Left colon (tissue), 2 donors: Measurements from ENCODE around the gene AGTPBP1. TPM values are rescaled to one million over a fixed set of nuclear protein-coding genes. Genes with fewer than 3 reads are reported as not detected.

ENCODE experiments used
- ATAC-seq: fragments of 200-7000 bp; cut with Tn5 transposase; one replicate; pipeline ENCODE4 v1.9.1; 2020; ENCODE audit warnings: mild to moderate bottlenecking, moderate library complexity
- DNase-seq, 2 donors: peaks; one replicate each; pipeline ENCODE4 v3.0.0-alpha.2; 2020
- intact Hi-C, 2 donors: fragments of 100-400 bp; cut with DNase I in 1 of 2; cut with micrococcal nuclease in 1 of 2; formaldehyde crosslinking; loops; one replicate each; pipeline versions ENCODE4 v1.11.2 to v1.14.0; 2022; cut with DNase I, micrococcal nuclease
- total RNA-seq, 2 donors: library from RNA; stranded (reverse); fragmentation: NEBNext Ultra II Directional; extraction: Animal tissue kit (Norgen Biotek cat#: 25700); gene quantifications; one replicate each; pipeline ENCODE4 v1.2.1, GENCODE V29; 2021
- donor health status: DM: no; HTN: no; CAD: no.
- donor health status: DM: yes; HTN: yes; CAD: no.

The AGTPBP1 gene
- total RNA-seq, 2 donors from 2014 or later: 11.4 to 14.0 TPM

- DNase-seq: no peak
- intact Hi-C loops: no loop called here
- no peak for ATAC-seq
These were observed 220.2 kb downstream of the AGTPBP1 start for GRCh38 chr9:85521371-85522197.

GRCh38 chr9:85516976-85517637, 224.6 kb downstream of the AGTPBP1 start:
- DNase-seq (no peak), ATAC-seq (no peak)
- intact Hi-C loops: no loop called here

- intact Hi-C loops: no loop called here
- DNase-seq: no peak
- no peak for ATAC-seq
These were observed 225.3 kb downstream of the AGTPBP1 start for GRCh38 chr9:85516455-85516854.

GRCh38 chr9:85515021-85515420, 226.7 kb downstream of the AGTPBP1 start:
- ATAC-seq (no peak), DNase-seq (no peak)
- intact Hi-C loops: no loop called here

DNA sequence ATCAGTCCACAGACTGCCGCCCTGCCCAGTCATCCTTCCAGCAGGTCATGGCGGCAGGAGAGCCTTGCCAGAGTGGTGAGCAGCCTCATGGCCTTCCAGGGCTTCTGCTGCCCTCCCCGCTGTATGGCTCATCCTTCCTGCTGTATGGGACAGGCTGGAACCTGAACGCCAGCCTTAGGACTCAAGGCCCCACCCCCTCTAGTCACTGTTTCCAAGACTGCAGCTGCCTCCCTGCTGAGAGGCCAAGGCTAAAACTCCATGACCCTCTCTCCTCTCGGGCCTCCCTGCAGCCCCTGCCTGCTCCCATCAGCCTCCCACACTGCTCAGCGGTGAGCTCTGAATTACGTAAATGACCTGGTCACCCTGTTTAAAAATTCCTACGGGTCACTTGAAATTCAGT, 227.5 kb downstream of the AGTPBP1 start:
- intact Hi-C loops: no loop called here
- DNase-seq (no peak), ATAC-seq (no peak)

- intact Hi-C loops: no loop called here
These were observed 230.0 kb downstream of the AGTPBP1 start for GRCh38 chr9:85511746-85512145.

DNA sequence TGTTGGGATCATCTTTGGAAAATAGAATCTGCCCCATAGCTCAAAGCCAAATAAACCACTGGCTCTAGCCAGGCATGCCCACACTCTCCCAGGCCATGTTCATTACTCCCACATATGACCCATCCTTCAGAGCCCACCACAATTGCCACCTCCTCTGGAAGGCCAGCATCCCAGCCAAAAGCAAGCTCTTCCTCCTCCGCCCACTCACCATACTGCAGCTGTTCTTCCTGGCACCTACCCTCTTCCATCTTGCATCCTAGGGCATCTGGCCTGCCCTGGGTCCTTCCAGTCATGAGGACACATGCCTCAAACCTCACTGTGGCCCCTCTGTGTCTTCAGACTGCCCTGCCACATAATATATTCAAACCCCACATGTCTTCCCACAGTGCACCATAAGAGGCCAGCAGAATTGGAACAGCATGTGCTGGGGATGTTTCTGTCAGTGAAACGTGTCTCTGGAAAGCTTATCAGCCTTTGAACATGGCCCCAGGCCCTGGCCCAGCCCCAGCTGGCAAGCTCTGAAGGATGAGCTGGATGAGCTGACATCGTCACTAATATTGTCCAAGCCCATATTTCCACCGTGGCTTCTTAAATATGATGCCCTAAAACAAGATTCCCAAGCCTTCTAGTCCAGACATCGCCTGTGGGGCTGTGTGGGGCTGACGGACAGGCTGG, 230.8 kb downstream of the AGTPBP1 start:
- ATAC-seq: no peak
- no peak for DNase-seq
- intact Hi-C loops: no loop called here

More at GRCh38 chr9:85511746-85512145, 230.0 kb downstream of the AGTPBP1 start:
- ATAC-seq (no peak), DNase-seq (no peak)

GRCh38 chr9:85508616-85509015, 233.1 kb downstream of the AGTPBP1 start:
- DNase-seq: no peak
- intact Hi-C loops: no loop called here
- no peak for ATAC-seq

DNA sequence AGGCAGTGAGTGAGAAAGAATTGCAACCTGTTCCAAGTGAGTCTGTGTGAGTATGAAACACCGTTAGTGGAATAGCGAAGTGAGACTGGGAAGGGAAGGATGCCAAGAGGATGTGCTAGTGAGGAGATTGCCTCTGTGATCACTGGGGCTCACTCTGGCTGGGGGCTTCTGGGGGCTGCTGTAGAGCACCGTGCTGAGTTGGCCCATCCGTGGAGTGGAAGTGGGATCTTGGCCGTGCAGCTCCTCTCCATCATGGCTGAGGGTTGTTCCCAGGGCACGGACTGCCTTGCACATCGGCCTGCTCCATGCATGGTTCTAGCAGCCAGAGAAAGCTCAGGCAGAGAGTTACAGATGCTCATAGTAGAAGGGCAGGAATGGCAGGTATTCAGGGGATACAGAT, 236.1 kb downstream of the AGTPBP1 start:
- ATAC-seq: no peak
- intact Hi-C loops: no loop called here
- no peak for DNase-seq

- ATAC-seq (no peak), DNase-seq (no peak)
- intact Hi-C loops: no loop called here
These were observed 238.7 kb downstream of the AGTPBP1 start for GRCh38 chr9:85502815-85503655.

DNA sequence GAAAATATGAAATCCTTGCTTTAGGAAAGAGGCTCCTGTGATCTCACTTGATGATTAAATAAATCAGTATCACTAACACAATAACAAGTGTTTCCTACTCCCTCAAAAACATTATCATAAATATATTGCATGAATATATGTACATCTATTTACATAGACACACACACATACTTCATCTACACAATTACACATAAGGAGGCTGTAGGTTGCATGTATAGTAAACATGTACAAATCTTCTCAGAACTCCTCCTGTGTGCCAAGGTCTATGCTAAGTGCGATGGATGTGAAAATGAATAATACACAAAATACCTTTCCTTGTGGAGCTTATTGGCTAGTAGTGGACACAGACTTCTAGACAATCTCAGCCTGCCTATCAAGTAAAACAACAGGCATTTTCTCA, 239.9 kb downstream of the AGTPBP1 start:
- intact Hi-C loops: no loop called here
- ATAC-seq (no peak), DNase-seq (no peak)

DNA sequence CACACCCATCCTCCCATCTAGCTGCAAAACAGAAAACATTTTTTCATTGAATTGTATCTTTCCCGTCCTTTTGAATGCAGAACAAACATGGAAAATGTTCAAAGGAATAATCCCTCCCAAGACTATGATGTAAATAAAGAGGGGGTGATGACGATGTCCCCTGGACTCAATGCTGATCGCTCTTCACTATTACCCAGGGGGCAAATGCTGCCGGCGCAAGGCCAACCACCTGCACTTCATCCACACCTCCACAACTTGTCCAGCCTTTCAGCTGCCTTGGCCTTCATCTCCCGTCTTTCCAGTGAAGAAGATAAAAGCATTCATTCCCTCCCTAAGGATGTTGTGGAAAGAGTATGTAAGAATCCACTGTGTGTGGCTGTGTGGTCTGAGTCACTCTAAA, 240.3 kb downstream of the AGTPBP1 start:
- ATAC-seq: no peak
- intact Hi-C loops: no loop called here
- DNase-seq: no peak

Other genes starting within 250 kb of the AGTPBP1 start
- 10 to 100 TPM; 34.0 to 38.9 TPM for gene NAA35, start 199.2 kb upstream of the AGTPBP1 start, total RNA-seq